ENCODE data around the gene MRPL17.

DNA sequence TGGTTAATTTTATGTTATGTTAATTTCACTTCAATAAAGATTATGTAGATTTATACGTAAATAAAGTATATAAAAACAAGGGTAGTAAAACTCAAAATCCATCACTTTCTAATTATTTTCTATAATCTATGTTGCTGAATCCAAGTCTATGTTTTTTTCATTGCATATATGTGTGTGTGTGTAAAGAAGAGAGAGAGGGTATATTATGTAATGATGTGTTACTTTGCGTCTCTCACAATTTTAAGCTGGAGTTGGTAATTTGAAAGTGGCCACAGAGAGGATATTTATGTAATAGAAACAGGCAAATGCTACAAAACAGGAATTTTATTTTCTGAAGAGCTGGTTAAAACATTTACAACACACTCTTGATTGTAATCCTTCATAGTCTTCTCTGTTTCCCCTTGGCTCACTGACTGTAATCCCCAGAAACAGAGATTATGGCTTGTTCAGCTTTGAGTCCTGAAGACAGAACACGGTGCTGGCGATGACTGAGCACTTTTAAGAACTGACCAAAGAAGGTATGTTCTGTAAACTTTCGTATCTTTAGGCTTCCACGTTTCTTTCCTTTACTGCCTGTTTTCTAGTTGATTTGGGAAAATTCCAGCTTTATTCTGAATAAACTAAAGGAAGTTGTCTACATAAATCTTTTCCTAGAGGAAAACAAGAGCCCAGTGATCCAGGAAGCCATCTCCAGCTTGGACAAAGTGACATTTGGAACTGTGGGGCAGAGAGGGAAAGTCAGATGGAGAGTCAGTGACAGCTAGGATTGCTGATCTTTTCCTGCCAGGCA lies 45.0 kb upstream of the MRPL17 start:
- TF ChIP-seq POLR2AphosphoS5 (IDR thresholded peaks at IDR 0.05; ENCODE audit: low read depth, low read length) (no peak), POLR2A (IDR thresholded peaks at IDR 0.05; ENCODE audit: low read depth, low read length) (no peak), TAF1 (IDR thresholded peaks at IDR 0.05; ENCODE audit: low read depth, low read length) (no peak), SPI1 (IDR thresholded peaks at IDR 0.05; ENCODE audit: low read depth, low read length) (no peak)
